PFSK-1 (cell line): ENCODE measurements around the gene HYAL3.

Experiments used
- FOXP2 ChIP-seq: optimal IDR thresholded peaks from 2 replicates; pipeline ENCODE3; 2011; ENCODE audit warnings: borderline replicate concordance, control low read depth, inconsistent platforms; ENCODE audit not compliant: insufficient read depth; ENCODE audit errors: extremely low read length, extremely low read depth
- POLR2AphosphoS5 ChIP-seq: IDR thresholded peaks from 2 replicates; pipeline ENCODE4 v1.6.1; 2012; ENCODE audit warnings: low read depth, mild to moderate bottlenecking, control low read depth, low read length, moderate library complexity
- SIN3A ChIP-seq: IDR thresholded peaks from 2 replicates; pipeline ENCODE4 v1.6.1; 2012; ENCODE audit warnings: mild to moderate bottlenecking, low read length, moderate library complexity, borderline replicate concordance; ENCODE audit not compliant: insufficient read depth
- TAF1 ChIP-seq: IDR thresholded peaks from 2 replicates; pipeline ENCODE4 v1.6.1; 2012; ENCODE audit warnings: low read length, control low read depth, borderline replicate concordance; ENCODE audit not compliant: insufficient read depth
- TF ChIP-seq, protein P1 (sequence below), 2 experiments: IDR thresholded peaks; 2 replicates each; pipeline versions ENCODE4 v1.6.1 to v1.8.0; 2011 to 2012; ENCODE audit warnings: low read depth in 2 of 2, low read length in 2 of 2, control low read depth in 1 of 2, inconsistent platforms in 1 of 2, mild to moderate bottlenecking in 1 of 2, moderate library complexity in 1 of 2; ENCODE audit not compliant: insufficient read depth in 1 of 2

- TF ChIP-seq POLR2AphosphoS5: no peak
- TF ChIP-seq, protein P1, sequence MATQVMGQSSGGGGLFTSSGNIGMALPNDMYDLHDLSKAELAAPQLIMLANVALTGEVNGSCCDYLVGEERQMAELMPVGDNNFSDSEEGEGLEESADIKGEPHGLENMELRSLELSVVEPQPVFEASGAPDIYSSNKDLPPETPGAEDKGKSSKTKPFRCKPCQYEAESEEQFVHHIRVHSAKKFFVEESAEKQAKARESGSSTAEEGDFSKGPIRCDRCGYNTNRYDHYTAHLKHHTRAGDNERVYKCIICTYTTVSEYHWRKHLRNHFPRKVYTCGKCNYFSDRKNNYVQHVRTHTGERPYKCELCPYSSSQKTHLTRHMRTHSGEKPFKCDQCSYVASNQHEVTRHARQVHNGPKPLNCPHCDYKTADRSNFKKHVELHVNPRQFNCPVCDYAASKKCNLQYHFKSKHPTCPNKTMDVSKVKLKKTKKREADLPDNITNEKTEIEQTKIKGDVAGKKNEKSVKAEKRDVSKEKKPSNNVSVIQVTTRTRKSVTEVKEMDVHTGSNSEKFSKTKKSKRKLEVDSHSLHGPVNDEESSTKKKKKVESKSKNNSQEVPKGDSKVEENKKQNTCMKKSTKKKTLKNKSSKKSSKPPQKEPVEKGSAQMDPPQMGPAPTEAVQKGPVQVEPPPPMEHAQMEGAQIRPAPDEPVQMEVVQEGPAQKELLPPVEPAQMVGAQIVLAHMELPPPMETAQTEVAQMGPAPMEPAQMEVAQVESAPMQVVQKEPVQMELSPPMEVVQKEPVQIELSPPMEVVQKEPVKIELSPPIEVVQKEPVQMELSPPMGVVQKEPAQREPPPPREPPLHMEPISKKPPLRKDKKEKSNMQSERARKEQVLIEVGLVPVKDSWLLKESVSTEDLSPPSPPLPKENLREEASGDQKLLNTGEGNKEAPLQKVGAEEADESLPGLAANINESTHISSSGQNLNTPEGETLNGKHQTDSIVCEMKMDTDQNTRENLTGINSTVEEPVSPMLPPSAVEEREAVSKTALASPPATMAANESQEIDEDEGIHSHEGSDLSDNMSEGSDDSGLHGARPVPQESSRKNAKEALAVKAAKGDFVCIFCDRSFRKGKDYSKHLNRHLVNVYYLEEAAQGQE (IDR thresholded peaks at IDR 0.05; ENCODE audit: insufficient read depth in 1 of 2, low read depth in 2 of 2, low read length in 2 of 2): no peak
- no peak for TF ChIP-seq TAF1
- no peak for TF ChIP-seq SIN3A
- no peak for TF ChIP-seq FOXP2
Observed at GRCh38 chr3:50261505-50261904, 37.7 kb downstream of the HYAL3 start.
